ENCODE data around the gene TCIRG1.

The TCIRG1 gene

GRCh38 chr11:68007498-68008380 lies 31.1 kb upstream of the TCIRG1 start:
- DNase-seq, result no peak

- DNase-seq, result no peak
These were observed 30.2 kb upstream of the TCIRG1 start for GRCh38 chr11:68008381-68009337.

- DNase-seq, result no peak
These were observed 29.3 kb upstream of the TCIRG1 start for GRCh38 chr11:68009391-68010089.

GRCh38 chr11:68010090-68011041 lies 28.5 kb upstream of the TCIRG1 start, which contains the start of gene ALDH3B1:
ALDH3B1 (plus strand) TSS chr11:68010327; CDS start chr11:68015298, 4,971 bp downstream.
- DNase-seq, result no peak

- DNase-seq, result no peak
These were observed 27.5 kb upstream of the TCIRG1 start for GRCh38 chr11:68011051-68011943.

GRCh38 chr11:68012044-68012842 lies 26.6 kb upstream of the TCIRG1 start:
- no peak for DNase-seq

- DNase-seq, result no peak
These were observed 25.8 kb upstream of the TCIRG1 start for GRCh38 chr11:68012843-68013610.

GRCh38 chr11:68013611-68014156 lies 25.1 kb upstream of the TCIRG1 start:
- DNase-seq, result no peak

- no peak for DNase-seq
These were observed 24.5 kb upstream of the TCIRG1 start for GRCh38 chr11:68014157-68014946.

- DNase-seq, result no peak
These were observed 23.8 kb upstream of the TCIRG1 start for GRCh38 chr11:68014947-68015447.

GRCh38 chr11:68015467-68015866 lies 23.4 kb upstream of the TCIRG1 start:
- no peak for DNase-seq

- DNase-seq, result no peak
These were observed 22.5 kb upstream of the TCIRG1 start for GRCh38 chr11:68016161-68016903.

- no peak for DNase-seq
These were observed 21.7 kb upstream of the TCIRG1 start for GRCh38 chr11:68016904-68017817.

- no peak for DNase-seq
These were observed 20.7 kb upstream of the TCIRG1 start for GRCh38 chr11:68017980-68018729.

GRCh38 chr11:68018730-68019190 lies 20.1 kb upstream of the TCIRG1 start:
- no peak for DNase-seq
